ENCODE results near the gene CTR9. TPM values are rescaled to one million over a fixed set of nuclear protein-coding genes. Genes with fewer than 3 reads are reported as not detected.

Gene CTR9
- total RNA-seq, 1 donor from 2014 or later = 30.2 TPM

DNA sequence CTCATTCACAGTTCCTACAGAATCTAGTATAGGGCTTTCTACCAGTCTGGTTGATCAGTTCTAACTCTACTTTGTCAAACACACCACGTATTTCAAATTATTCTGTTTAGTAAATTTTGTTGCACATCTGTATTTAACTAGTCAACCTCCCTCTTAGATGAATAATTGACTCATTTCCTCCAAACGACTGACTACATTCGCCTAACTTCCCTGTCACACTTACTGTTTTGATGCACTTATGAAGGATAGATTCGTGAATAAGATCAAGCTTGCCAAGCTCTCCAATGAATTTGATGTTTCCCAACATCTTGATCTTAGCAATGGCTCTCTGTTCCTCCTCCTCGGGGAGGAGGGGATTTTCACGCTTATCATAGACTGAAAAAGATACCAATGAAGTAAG is 52.6 kb downstream of the CTR9 start:
- Histone ChIP-seq H3K9me3 (no peaks in the 10 kb centered on the region), H3K4me1 (peaks cover 78% of the 10 kb centered on the region), H3K27me3 (ENCODE audit: low read depth) (no peaks in the 10 kb centered on the region), H3K36me3 (peaks cover 90% of the 10 kb centered on the region), H3K4me3 (no peak overlapping the region), H3K27ac (no peak overlapping the region)
- DNase-seq (no peak), ATAC-seq (no peak)
- intact Hi-C loops (cut with DNase I) = loop anchor here (10.0 kb wide), 1 partner anchor 51 kb away; the partner anchor contains the start of gene ZBED5
- TF ChIP-seq, protein P1, sequence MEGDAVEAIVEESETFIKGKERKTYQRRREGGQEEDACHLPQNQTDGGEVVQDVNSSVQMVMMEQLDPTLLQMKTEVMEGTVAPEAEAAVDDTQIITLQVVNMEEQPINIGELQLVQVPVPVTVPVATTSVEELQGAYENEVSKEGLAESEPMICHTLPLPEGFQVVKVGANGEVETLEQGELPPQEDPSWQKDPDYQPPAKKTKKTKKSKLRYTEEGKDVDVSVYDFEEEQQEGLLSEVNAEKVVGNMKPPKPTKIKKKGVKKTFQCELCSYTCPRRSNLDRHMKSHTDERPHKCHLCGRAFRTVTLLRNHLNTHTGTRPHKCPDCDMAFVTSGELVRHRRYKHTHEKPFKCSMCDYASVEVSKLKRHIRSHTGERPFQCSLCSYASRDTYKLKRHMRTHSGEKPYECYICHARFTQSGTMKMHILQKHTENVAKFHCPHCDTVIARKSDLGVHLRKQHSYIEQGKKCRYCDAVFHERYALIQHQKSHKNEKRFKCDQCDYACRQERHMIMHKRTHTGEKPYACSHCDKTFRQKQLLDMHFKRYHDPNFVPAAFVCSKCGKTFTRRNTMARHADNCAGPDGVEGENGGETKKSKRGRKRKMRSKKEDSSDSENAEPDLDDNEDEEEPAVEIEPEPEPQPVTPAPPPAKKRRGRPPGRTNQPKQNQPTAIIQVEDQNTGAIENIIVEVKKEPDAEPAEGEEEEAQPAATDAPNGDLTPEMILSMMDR (IDR thresholded peaks at IDR 0.05) = no peak

DNA sequence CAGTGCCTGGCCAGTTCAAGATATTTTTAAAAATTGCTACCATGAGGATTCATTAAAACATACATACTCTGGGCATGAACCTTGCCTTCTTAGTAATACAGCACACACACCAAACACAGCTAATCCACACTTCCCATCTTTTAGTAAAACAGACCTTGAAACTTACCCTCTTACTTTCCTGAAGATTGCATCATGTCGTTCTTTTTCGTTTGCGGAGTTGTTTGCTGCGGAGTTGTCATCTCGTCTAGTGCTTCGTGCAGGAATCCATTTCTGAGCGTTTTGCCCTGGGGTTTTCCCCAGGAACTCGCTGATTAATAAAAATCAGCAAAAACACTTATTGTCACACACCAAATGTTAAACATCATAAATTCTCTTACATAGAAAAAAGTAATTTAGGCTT is 54.7 kb downstream of the CTR9 start:
- no peak for ATAC-seq
- peak overlapping the region; percentile 32 for H3K27ac ChIP-seq
- no peaks in the 10 kb centered on the region for H3K27me3 ChIP-seq (ENCODE audit: low read depth)
- intact Hi-C loops (cut with DNase I) = loop anchor here (10.0 kb wide), 1 partner anchor 49 kb away; the partner anchor contains the start of gene ZBED5
- TF ChIP-seq, protein P1 (IDR thresholded peaks at IDR 0.05) = no peak
- H3K4me1 ChIP-seq = peaks cover 61% of the 10 kb centered on the region
- H3K9me3 ChIP-seq = no peaks in the 10 kb centered on the region
- H3K36me3 ChIP-seq = peaks cover 70% of the 10 kb centered on the region
- DNase-seq = no peak
- peak overlapping the region; percentile 96 for H3K4me3 ChIP-seq

DNA sequence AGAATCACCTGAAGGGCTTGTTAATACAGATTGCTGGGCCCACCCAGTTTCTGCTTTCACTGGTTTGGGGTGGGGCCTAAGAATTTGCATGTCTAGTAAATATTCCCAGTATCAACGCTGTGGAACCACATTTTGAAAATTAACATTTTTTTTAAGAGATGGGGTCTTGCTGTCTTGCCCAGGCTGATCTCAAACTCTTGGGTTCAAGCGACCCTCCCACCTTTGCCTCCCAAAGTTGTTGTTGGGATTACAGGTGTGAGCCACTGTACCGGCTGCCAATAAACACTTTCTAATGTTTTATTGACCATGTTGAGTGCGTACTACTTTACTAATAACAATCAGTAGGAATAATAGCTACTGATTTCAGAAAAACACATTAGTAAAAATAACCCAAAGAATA is 55.2 kb downstream of the CTR9 start:
- TF ChIP-seq, protein P1 (IDR thresholded peaks at IDR 0.05) = no peak
- no peak overlapping the region for H3K27ac ChIP-seq
- H3K4me3 ChIP-seq = peak overlapping the region; percentile 96
- H3K36me3 ChIP-seq = peaks cover 65% of the 10 kb centered on the region
- no peaks in the 10 kb centered on the region for H3K27me3 ChIP-seq (ENCODE audit: low read depth)
- no peak for ATAC-seq
- peaks cover 59% of the 10 kb centered on the region for H3K4me1 ChIP-seq
- H3K9me3 ChIP-seq = no peaks in the 10 kb centered on the region
- intact Hi-C loops (cut with DNase I) = loop anchor here (10.0 kb wide), 1 partner anchor 49 kb away; the partner anchor contains the start of gene ZBED5
- no peak for DNase-seq

DNA sequence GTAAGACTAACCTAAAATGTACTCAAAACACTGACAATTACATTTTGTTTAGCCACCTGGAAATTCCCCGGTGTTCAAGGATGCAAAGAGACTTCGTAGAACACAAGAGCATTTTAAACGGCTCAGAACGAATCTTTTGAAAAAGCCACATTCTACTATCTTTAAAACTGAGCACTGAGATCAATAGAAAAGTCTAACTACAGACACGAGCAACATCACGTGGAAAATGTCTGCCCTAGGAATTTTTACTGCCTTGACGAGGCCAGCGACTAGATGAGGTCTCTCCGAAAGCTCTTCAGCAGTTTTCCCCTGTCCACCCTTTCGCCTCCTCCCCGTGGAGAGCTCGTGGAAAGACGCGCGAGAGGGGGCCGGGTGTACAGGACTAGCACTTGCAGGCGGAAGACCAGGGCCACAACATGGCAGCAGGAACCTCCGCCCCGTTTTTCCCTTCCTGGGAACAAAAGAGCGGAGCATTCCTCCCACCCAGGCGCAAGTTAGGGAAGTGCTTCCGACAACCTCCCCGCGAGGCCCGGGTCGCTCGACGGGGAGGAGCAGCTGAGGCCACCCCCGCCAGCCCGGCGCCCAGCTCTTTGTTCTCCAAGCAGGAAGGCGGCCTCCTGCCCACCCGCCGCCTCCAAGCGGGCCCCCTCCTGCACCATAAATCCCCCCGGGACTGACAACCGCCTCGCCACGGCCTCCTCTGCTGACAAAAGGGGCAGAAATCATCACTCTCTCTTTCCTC is 56.6 kb downstream of the CTR9 start:
- H3K27me3 ChIP-seq (ENCODE audit: low read depth) = no peaks in the 10 kb centered on the region
- peaks cover 45% of the 10 kb centered on the region for H3K4me1 ChIP-seq
- ATAC-seq = peak; percentile 39 to 49
- H3K4me3 ChIP-seq = peak overlapping the region; percentile 96
- TF ChIP-seq, protein P1 (IDR thresholded peaks at IDR 0.05) = no peak
- no peaks in the 10 kb centered on the region for H3K9me3 ChIP-seq
- H3K27ac ChIP-seq = peak overlapping the region; percentile 100
- H3K36me3 ChIP-seq = peaks cover 50% of the 10 kb centered on the region
- intact Hi-C loops (cut with DNase I) = loop anchor here (10.0 kb wide), 1 partner anchor 47 kb away; the partner anchor contains the start of gene ZBED5
- peak; percentile 79 for DNase-seq

DNA sequence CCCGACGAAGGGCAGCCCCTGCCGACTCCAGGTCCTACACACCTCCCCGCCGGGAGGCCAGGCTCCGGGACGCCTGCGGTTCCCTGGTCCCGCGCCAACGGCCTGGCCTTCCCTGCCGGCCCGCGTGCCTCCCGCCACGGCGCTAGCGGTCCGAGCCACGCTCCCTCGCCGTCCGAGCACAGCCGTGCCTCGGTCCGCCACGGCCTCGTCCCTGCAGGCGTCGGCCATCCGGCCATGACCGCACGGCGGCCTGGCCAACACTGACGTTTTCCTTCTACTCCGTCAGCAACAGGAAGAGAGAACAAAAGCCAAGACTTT is 57.1 kb downstream of the CTR9 start:
- ATAC-seq (peak; percentile 5 to 28), DNase-seq (no peak)
- H3K36me3 ChIP-seq = peaks cover 45% of the 10 kb centered on the region
- H3K27ac ChIP-seq = peak overlapping the region; percentile 100
- intact Hi-C loops (cut with DNase I) = loop anchor here (10.0 kb wide), 1 partner anchor 47 kb away; the partner anchor contains the start of gene ZBED5
- H3K4me1 ChIP-seq = peaks cover 41% of the 10 kb centered on the region
- TF ChIP-seq, protein P1 (IDR thresholded peaks at IDR 0.05) = no peak
- H3K9me3 ChIP-seq = no peaks in the 10 kb centered on the region
- no peaks in the 10 kb centered on the region for H3K27me3 ChIP-seq (ENCODE audit: low read depth)
- peak overlapping the region; percentile 96 for H3K4me3 ChIP-seq
